NCI-H2029 treated with DMSO at 0.1 percent for 48 hours (cell line): ENCODE data around the gene IFNGR1.
"Not testable (repeated sequence)": the region's sequence is repeated elsewhere in the genome, so short reads cannot be mapped to it uniquely, and the experiment has no call there.

Source experiments
- DNase-seq: peaks from one replicate; lab custom pipeline; 2025; lab: John Stamatoyannopoulos, UW

IFNGR1 gene

GRCh38 chr6:137218917-137219663 is at the start of gene IFNGR1:
TSS of gene IFNGR1 (minus strand) at chr6:137219385. CDS start at chr6:137219327, 58 bp downstream.
- peak; percentile 25 for DNase-seq

DNA sequence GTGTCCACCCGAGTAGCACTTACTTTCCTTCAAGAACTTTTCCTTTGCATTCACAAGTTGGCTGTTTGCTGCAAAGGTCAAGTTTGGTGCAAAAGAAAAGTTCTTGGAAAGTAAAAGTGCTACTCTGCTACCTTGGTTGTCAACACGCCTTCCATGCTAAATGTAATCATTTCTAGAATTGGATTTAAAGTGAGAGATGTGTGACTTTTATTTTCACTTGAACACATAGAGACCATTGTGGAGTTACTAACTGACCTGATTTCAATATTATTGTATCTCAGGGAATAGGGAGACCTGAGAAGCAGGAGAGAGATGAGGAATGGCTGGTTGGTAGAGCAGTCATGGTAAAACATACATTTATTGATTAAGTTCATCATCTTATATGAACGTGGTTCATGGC is 49.7 kb upstream of the IFNGR1 start:
- no peak for DNase-seq

DNA sequence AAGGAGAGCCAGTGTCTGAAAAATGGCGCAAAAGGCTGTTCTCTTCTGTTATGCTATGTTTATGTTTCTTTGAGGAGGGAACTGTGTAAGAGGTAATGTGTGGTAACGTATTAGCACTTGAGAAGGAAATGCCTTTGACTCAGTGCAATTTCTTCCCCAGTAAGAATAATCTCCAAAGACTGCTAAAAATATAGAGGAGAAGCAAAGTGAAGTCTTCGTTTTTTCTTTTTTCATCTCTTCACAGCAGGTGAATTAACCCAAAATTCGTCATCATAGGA is 47.1 kb upstream of the IFNGR1 start:
- DNase-seq, result no peak

GRCh38 chr6:137265561-137266308 is 46.5 kb upstream of the IFNGR1 start:
- no peak for DNase-seq

DNA sequence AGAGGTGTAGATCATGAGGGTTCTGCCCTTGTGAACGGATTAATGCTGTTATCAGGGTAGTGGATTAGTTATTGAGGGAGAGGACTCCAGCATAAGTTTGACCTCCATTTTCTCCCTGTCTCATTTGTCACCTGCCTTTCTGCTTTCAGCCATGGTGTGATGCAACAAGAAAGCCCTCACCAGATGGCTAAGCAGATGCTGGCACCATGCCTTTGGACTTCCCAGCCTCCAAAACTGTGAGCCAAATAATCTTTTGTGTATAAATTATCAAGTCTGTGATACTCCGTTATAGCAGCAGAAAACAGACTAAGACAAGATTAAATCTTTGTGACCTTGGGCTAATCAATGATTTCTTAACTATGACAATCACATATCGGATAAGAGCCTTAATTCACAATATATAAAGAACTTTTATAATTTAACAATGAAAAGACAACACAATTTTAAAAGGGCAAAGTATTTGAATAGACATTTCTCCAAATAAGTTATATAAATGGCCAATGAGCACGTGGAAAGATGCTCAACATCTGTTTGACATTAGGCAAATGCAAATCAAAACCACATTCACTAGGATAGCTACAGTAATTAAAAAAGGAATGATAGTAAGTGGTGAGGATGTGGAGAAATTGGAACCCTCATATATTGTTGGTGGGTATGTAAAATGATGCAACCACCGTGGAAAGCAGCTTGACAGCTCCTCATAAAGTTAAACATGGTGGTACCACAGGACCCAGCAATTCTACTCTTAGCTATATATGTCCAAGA is 45.3 kb upstream of the IFNGR1 start:
- no peak for DNase-seq

GRCh38 chr6:137261761-137262160 is 42.6 kb upstream of the IFNGR1 start:
- no peak for DNase-seq

GRCh38 chr6:137261361-137261760 is 42.2 kb upstream of the IFNGR1 start:
- no peak for DNase-seq

- no peak for DNase-seq
Measured at GRCh38 chr6:137260217-137260616, 41.0 kb upstream of the IFNGR1 start.

GRCh38 chr6:137259349-137259748 is 40.2 kb upstream of the IFNGR1 start:
- DNase-seq, result no peak

- DNase-seq, result no peak
Measured at GRCh38 chr6:137258170-137258569, 39.0 kb upstream of the IFNGR1 start.

DNA sequence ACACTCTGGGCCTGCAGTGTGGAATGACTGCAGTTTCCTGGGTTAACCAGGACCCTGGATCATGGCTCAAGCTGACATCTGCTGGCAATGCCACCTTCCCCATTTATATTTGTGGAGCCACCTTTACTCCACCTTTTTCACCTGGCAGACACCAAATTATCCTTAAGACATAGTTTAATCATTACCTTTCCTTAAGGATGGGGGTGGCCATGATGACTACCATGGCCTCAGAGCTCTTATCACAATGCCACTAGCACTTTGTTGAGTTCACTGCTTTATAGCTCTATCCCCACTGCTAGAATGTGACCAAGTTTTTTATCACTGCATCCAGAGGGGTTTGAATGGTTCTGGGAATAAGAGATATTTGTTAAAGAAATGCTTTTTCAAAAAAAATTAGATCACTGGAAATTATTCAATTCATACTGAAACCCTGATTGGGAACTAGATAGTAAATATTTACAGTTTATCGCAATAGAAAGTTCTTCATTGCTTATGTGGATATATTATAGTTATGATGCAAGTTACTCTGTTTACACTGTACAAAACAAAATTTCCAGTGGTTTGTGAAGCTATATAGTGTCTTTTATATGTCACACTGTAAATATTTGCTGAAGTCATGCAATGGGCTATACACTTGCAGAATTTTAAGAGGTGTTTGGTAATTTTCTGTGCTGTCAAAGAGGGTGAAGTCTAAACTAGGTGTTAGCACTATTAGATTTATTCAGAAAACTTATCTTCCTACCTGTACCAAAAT is 37.3 kb upstream of the IFNGR1 start:
- no peak for DNase-seq

- DNase-seq, result no peak
Measured at GRCh38 chr6:137254966-137255365, 35.8 kb upstream of the IFNGR1 start.

- not testable (repeated sequence) for DNase-seq
Measured at GRCh38 chr6:137254430-137254829, 35.2 kb upstream of the IFNGR1 start.

DNA sequence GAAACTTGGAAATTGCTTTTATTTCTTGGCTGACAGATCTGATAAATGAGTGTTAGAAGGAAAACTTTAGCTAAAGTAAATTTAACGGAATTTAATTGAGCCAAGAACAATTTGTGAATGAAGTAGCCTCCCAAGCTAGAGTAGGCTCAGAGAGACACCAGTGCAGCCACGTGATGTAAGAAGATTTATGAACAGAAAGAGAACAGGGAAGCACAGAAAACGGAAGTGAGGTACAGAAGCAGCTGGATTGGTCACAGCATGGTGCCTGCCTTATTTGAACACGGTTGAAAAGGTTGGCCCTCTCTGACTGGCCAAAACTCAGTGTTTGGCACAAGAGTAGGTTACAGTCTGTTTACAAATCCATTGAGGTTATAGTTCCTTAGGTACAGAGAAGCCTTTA is 29.5 kb upstream of the IFNGR1 start:
- no peak for DNase-seq

DNA sequence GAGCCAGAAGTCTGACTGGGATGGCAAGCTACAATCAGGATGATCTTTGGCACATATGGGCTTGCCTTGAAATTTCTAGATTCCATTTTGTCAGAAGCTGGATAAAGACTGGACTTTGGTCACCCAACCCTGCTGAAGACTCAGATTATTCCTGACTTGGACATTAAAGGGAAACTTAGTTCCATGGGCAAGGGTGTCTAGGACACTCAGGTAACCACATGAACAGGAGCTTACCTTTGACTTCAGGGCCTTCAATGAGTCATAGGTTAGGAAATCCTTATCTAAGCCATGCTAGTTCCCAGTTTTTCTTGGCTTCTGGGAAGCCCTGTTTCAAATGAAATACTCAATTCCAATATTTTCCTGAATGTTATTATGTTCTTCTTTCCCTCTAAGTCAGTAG is 28.5 kb upstream of the IFNGR1 start:
- no peak for DNase-seq

- DNase-seq, result no peak
Measured at GRCh38 chr6:137246791-137247202, 27.6 kb upstream of the IFNGR1 start.

DNA sequence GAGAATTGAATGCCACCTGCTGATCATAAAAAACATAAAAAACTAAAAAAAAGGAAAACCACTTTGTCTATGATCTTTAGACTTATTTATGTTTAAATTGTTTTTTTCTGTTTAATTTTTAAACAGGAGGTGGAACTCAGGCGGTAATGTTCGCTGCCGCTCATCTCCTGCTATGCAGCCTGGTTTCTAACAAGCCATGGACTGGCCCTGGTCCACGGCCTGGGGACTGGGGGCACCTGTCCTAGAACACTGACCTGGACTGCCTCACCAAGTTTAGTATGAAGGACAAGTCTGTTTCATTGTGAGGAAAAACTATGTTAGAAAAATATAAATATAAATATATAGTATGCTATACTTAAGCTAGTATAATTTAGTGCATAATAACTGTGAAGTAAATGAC is 27.0 kb upstream of the IFNGR1 start:
- no peak for DNase-seq

DNA sequence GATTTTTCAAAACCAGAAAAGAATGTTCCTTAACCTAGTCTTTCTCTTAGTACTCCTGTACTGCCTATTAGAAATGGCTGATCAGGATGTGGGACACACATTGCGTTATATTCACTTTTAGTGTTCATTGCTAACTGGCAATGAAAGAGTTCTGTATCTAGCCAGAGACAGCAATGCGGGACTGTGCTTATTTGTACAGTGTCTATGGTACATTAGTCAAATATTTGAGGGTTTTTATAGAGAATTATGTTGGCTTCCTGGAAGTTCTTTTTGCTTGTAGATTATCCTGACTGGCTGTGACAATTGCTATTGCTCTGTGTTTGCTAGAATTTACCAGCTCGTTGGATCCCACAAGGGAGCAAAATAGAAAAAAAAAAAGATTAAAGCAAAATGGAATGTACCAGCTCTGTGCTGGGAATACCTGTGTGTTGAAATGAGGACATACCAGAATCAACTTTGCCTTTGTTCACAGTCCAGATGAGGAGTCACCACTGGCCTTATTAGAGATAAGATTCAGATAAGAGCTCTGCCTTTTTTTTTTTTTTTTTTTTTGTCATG is 22.4 kb upstream of the IFNGR1 start:
- no peak for DNase-seq

- no peak for DNase-seq
Measured at GRCh38 chr6:137240168-137240567, 21.0 kb upstream of the IFNGR1 start.

DNA sequence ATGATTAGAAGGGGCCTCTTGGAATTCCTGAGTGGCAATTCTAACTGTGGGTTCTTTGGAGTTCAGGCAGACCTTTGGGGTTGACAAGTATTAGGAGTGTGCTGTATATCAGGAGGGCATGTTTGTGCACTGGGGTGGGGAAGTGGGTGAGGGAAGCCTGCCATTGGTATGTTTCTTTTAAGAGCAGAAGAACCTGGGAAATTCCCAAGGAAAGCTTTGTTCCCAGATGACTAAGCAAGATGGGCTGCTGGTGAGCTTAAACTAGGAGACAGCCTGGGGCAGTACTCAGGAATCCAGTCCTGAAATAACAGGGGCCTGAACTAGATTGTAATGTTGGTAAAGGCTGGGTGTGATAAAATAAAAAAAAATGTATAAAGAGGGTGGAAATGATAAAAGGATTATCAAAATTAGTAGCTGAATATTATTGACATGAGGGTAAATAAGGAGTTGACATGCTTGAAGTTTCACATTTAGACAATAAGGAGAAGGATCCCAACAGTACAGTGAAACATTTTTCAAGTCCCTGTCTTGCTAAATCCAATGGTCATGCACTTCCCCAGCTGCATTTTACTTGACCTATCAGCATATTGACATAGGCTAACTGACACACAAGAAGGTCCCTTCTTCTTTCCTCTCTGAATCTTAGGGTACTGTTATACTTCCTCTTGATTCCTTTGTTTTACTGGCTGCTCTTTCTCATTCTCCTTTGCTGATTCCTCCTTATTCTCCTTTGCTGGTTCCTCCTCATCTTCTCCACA is 18.4 kb upstream of the IFNGR1 start:
- DNase-seq, result no peak
